Kidney epithelial cell (primary cell): Measurements from ENCODE around the gene BTLA. TPM values are rescaled to one million over a fixed set of nuclear protein-coding genes. Genes with fewer than 3 reads are reported as not detected.

Experiments used
- DNase-seq: peaks from one replicate; pipeline ENCODE4 v3.0.0-alpha.2; 2010; ENCODE audit warnings: low read depth
- H3K27me3 ChIP-seq: 2 replicates; pipeline ENCODE4 v1.6.0; 2011; ENCODE audit warnings: low read length; ENCODE audit not compliant: control insufficient read depth, insufficient read depth
- H3K36me3 ChIP-seq: 2 replicates; pipeline ENCODE4 v1.5.1; 2011; ENCODE audit warnings: low read length; ENCODE audit not compliant: control insufficient read depth, insufficient read depth
- H3K4me3 ChIP-seq: 2 replicates; pipeline ENCODE4 v1.5.1; 2011; ENCODE audit warnings: low read depth, mild to moderate bottlenecking, control low read depth, low read length
- CTCF ChIP-seq: IDR thresholded peaks from 2 replicates; pipeline ENCODE4 v1.5.1; 2011; ENCODE audit warnings: mild to moderate bottlenecking, moderate library complexity, low read length, control low read depth, inconsistent platforms; ENCODE audit not compliant: insufficient read depth, poor library complexity, severe bottlenecking
- total RNA-seq: library from RNA; depleted of rRNA; stranded (reverse); fragments of >200 nt; gene quantifications from 2 replicates; pipeline ENCODE4 v1.2.3, GENCODE V29; 2015

BTLA gene
- total RNA-seq, 1 donor from 2014 or later = not detected

- no peak overlapping the region for H3K4me3 ChIP-seq
- DNase-seq = no peak
- no peak for TF ChIP-seq CTCF
- no peaks in the 10 kb centered on the region for H3K27me3 ChIP-seq
- H3K36me3 ChIP-seq = no peaks in the 10 kb centered on the region
Observed at GRCh38 chr3:112505907-112506306, 6.6 kb upstream of the BTLA start.

GRCh38 chr3:112504123-112504522, 4.9 kb upstream of the BTLA start:
- DNase-seq = no peak
- H3K36me3 ChIP-seq = no peaks in the 10 kb centered on the region
- TF ChIP-seq CTCF = no peak
- H3K27me3 ChIP-seq = no peaks in the 10 kb centered on the region
- no peak overlapping the region for H3K4me3 ChIP-seq

GRCh38 chr3:112503304-112503972, 4.2 kb upstream of the BTLA start:
- Histone ChIP-seq H3K36me3 (no peaks in the 10 kb centered on the region), H3K4me3 (no peak overlapping the region), H3K27me3 (no peaks in the 10 kb centered on the region)
- no peak for DNase-seq
- no peak for TF ChIP-seq CTCF

GRCh38 chr3:112500621-112501020, 1.3 kb upstream of the BTLA start:
- Histone ChIP-seq H3K4me3 (no peak overlapping the region), H3K27me3 (no peaks in the 10 kb centered on the region), H3K36me3 (no peaks in the 10 kb centered on the region)
- DNase-seq = no peak
- TF ChIP-seq CTCF = no peak

- H3K36me3 ChIP-seq = no peaks in the 10 kb centered on the region
- TF ChIP-seq CTCF = no peak
- H3K4me3 ChIP-seq = no peak overlapping the region
- H3K27me3 ChIP-seq = no peaks in the 10 kb centered on the region
- no peak for DNase-seq
Observed at GRCh38 chr3:112497897-112498548, 1.2 kb downstream of the BTLA start.
